Fibroblast of pulmonary artery (primary cell): ENCODE results near the gene ARHGEF39.

Experiments
- DNase-seq: peaks from one replicate; pipeline ENCODE4 v3.0.0-alpha.2; 2010; ENCODE audit warnings: low read depth
- H3K4me3 ChIP-seq: replicated peaks from 2 replicates; pipeline ENCODE4 v1.5.1; 2011; ENCODE audit warnings: low read depth, mild to moderate bottlenecking, control low read depth, low read length, moderate library complexity
- CTCF ChIP-seq: IDR thresholded peaks from 2 replicates; pipeline ENCODE4 v1.5.1; 2011; ENCODE audit warnings: mild to moderate bottlenecking, control low read depth, low read length, inconsistent platforms; ENCODE audit errors: missing control alignments

The ARHGEF39 gene

GRCh38 chr9:35658968-35659220 lies 6.1 kb downstream of the ARHGEF39 start:
- peak; percentile 56 for DNase-seq
- no peak for TF ChIP-seq CTCF
- H3K4me3 ChIP-seq, result peak overlapping the region; percentile 85

GRCh38 chr9:35658137-35658967 lies 6.6 kb downstream of the ARHGEF39 start, which contains the start of gene CCDC107:
TSS of gene CCDC107 (plus strand) at chr9:35658292. CDS start at chr9:35658380, 88 bp downstream.
- DNase-seq, result peak; percentile 86

DNA sequence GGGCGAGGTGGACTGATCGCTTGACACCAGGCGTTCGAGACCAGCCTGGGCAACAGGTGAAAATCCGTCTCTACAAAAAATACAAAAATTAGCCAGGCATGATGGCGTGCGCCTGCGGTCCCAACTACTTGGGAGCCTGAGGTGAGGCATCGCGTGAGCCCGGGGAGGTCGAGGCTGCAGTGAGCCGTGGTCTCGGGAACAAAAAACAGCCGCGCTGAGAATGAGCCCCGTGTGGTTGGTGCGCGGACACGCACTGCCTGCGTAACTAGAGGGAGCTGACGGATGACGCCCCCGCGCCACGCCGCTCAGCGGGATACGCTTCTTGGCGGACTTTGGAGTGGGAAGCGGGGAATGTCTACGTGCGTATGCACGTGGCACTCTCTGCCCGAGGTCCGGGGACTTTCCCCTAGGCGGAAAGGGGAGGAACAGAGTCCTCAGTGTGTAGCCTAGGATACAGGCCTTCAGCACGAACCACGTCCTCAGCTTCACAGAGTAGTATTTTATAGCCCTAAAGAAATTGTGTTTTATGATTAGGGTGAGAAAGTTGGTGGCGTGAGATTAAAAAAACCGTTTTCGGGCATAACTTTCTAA lies 7.4 kb downstream of the ARHGEF39 start, which contains the start of gene RMRP:
Gene RMRP (minus strand): TSS at position 474 of the 591 bp plus-strand sequence.
- TF ChIP-seq CTCF, result peak; percentile 19
- peak within 1 kb of the TSS; percentile 85 for H3K4me3 ChIP-seq
- peak; percentile 100 for DNase-seq

More at GRCh38 chr9:35658137-35658967, 6.6 kb downstream of the ARHGEF39 start, which contains the start of gene CCDC107:
- H3K4me3 ChIP-seq, result peak within 1 kb of the TSS; percentile 85
- TF ChIP-seq CTCF, result peak; percentile 40

GRCh38 chr9:35656831-35657545 lies 8.0 kb downstream of the ARHGEF39 start:
- peak overlapping the region; percentile 44 for H3K4me3 ChIP-seq
- DNase-seq, result peak; percentile 60
- no peak for TF ChIP-seq CTCF

DNA sequence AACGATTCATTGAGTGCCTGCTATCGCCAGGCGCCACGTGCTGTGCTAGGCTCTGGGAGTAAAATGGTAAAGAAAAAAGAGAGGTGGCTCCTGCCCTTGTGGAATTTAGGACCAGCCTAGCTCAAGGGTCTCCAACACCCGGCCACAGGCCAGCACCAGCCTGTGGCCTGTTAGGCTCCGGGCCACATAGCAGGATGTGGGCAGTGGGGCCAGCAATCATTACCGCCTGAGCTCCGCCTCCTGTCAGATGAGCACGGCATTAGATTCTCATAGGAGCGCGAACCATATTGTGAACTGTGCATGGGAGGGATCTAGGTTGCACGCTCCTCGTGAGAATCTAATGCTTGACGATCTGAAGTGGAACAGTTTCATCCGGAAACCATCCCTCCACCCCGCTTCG lies 8.6 kb downstream of the ARHGEF39 start:
- H3K4me3 ChIP-seq, result no peak overlapping the region

GRCh38 chr9:35653611-35654010 lies 11.4 kb downstream of the ARHGEF39 start:
- no peak overlapping the region for H3K4me3 ChIP-seq
- DNase-seq, result no peak
- TF ChIP-seq CTCF, result no peak

More for the DNA sequence above, 8.6 kb downstream of the ARHGEF39 start:
- no peak for DNase-seq
- no peak for TF ChIP-seq CTCF
